Measurements from ENCODE around the gene ZNF514.

DNA sequence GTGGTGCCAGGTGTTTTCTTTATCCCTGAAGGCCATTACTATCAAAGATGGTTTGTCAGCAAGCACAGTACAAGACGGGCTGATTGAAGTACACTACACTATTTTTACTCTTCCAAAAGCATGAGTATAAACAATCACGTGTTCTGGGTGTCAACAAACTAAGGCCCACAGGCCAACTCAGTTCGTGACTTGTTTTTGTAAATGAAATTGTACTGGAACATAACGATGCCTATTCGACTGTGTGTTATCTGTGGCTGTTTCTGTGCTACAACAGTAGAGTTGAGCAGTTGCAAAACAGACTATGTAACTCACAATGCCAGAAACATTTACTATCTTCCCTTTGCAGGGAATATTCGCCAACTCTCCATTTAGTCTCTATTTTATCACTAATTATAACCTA is 50.4 kb downstream of the ZNF514 start:
- TF ChIP-seq GABPA (IDR thresholded peaks at IDR 0.05; ENCODE audit: low read depth) (no peak), FOXM1 (IDR thresholded peaks at IDR 0.05; ENCODE audit: low read depth, low read length) (no peak), ZSCAN29 (IDR thresholded peaks at IDR 0.05) (no peak), POLR2AphosphoS5 (IDR thresholded peaks at IDR 0.05; ENCODE audit: low read length) (no peak), RFX5 (IDR thresholded peaks at IDR 0.05; ENCODE audit: low read depth, low read length) (no peak), CHD1 (IDR thresholded peaks at IDR 0.05; ENCODE audit: low read depth, low read length) (no peak), BCL11A (IDR thresholded peaks at IDR 0.05; ENCODE audit: low read depth, low read length) (no peak)
- TF ChIP-seq, protein P1, sequence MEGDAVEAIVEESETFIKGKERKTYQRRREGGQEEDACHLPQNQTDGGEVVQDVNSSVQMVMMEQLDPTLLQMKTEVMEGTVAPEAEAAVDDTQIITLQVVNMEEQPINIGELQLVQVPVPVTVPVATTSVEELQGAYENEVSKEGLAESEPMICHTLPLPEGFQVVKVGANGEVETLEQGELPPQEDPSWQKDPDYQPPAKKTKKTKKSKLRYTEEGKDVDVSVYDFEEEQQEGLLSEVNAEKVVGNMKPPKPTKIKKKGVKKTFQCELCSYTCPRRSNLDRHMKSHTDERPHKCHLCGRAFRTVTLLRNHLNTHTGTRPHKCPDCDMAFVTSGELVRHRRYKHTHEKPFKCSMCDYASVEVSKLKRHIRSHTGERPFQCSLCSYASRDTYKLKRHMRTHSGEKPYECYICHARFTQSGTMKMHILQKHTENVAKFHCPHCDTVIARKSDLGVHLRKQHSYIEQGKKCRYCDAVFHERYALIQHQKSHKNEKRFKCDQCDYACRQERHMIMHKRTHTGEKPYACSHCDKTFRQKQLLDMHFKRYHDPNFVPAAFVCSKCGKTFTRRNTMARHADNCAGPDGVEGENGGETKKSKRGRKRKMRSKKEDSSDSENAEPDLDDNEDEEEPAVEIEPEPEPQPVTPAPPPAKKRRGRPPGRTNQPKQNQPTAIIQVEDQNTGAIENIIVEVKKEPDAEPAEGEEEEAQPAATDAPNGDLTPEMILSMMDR (IDR thresholded peaks at IDR 0.05 in 2 of 3, conservative IDR thresholded peaks at IDR 0.05 in 1 of 3; ENCODE audit: control insufficient read depth in 2 of 3, extremely low read depth in 1 of 3, insufficient read depth in 1 of 3, low read depth in 3 of 3, low read length in 3 of 3), result no peak
